Occipital lobe (tissue), 2 donors: ENCODE data around the gene ITGAE. TPM values are rescaled to one million over a fixed set of nuclear protein-coding genes. Genes with fewer than 3 reads are reported as not detected.
A peak's percentile ranks its signal among the peaks of the same experiment; 100 is the strongest.

ENCODE experiments used
- DNase-seq: peaks from one replicate; lab custom pipeline; 2025; lab: John Stamatoyannopoulos, UW
- total RNA-seq: library from RNA; depleted of rRNA; stranded (reverse); fragments of >200 nt; gene quantifications from one replicate; pipeline ENCODE4 v1.2.3, GENCODE V29; 2014

Gene ITGAE
- total RNA-seq, 1 donor from 2014 or later: 6.2 TPM

DNA sequence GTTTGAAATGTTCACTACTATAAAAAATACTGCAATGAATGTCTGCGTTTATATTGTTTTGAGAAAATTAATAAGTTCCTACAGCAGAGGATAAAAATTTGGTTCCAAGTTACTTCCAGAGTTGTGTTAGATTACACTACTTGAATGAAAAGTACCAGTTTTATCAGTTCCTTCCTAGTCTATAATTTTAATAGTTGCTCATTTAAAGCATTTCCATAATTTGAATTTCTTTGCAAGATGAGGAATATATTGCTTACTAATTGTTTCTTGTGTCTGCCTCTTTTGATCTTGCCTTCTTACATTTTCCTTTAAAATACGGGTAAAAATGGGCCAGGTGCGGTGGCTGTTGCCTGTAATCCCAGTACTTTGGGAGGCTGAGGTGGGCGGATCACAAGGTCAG lies 128.4 kb downstream of the ITGAE start:
- DNase-seq: no peak

GRCh38 chr17:3669548-3669947 lies 131.4 kb downstream of the ITGAE start:
- no peak for DNase-seq

DNA sequence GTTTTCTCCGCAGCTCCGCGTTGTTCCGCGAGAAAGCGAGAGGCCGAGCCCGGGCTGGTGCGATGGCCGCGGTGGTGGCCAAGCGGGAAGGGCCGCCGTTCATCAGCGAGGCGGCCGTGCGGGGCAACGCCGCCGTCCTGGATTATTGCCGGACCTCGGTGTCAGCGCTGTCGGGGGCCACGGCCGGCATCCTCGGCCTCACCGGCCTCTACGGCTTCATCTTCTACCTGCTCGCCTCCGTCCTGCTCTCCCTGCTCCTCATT lies 132.0 kb downstream of the ITGAE start:
- DNase-seq: no peak

GRCh38 chr17:3668279-3669084 lies 132.5 kb downstream of the ITGAE start, which contains the start of the genes EMC6 and TAX1BP3:
Gene EMC6 (plus strand): TSS chr17:3668812. CDS start chr17:3669147, 335 bp downstream.
Gene TAX1BP3 (minus strand): TSS chr17:3668578. CDS start chr17:3668526, 52 bp downstream.
- peak; percentile 96 for DNase-seq

DNA sequence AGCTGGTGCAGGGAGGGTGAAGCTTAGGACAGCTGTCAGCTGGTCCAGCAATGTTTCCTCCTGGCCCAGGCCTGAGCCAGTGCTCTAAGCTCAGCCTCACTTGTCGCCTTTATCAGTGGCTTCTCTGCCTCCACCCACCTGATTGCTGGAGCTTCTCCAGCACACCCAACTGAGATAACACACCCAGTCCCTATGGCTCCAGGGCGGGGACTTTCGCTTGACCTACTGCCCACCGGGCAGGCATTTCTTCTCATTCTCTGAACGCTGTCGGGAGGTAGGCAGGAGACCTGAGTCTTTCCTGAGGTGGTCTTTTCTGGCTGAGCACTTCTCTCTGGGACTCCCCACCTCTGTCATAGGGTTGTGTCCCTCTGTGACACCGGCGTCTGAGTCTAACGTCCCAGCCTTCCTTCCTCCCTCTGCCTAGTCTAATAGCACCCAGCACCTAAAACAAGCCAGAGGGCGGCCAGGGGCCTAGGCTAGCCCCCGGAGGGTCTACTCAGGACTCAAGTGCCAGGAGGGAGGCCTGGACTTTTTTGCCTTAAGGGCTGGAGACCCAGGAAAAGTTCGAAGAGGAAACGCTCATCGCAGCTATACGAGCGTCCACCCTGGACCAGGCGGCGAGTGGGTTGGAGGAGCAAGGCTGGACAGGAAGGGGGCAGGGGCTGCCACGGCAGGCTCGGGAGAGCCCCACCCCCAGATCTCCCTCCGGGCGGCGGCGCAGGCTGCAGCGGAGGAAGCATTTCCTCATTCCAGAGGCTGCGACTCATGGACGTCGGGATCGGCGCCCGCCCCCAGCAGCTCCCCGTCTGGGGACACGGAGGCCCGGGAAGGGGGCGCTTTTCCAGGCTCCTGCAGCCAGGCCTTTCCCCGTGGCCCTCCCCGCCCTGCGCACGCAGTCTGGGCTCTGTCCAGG lies 133.4 kb downstream of the ITGAE start:
- peak; percentile 57 for DNase-seq

- no peak for DNase-seq
Observed at GRCh38 chr17:3666516-3666915, 134.5 kb downstream of the ITGAE start.

DNA sequence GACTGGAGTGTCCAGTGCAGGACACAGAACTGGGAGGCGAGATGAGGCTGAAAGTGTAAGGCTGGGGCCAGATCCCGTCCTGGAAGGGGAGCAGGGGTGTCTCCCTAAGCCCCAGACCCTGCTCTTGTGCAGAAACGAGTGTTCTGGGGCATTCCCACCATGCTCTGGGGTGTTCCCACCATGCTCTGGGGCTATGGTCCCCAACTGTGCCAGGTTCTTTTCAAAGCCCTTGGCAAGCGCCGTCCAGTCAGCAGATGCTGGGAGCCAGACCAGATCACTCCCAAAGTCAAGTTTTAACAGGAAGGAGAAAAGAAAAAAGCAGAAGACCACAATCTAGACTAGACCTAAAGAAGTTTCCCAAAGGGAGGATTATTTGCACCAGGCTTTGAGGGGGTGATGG lies 135.2 kb downstream of the ITGAE start:
- DNase-seq: no peak

Other genes starting within 250 kb of the ITGAE start
- gene TRPV3, start 243.4 kb downstream of the ITGAE start, total RNA-seq: 0.47 TPM
- 3.3 TPM for gene TRPV1, start 191.8 kb downstream of the ITGAE start, total RNA-seq
- gene SHPK, start 164.9 kb downstream of the ITGAE start, total RNA-seq: 10.0 TPM
- gene CTNS, start 164.4 kb downstream of the ITGAE start, total RNA-seq: 7.0 TPM
- gene TAX1BP3, start 132.6 kb downstream of the ITGAE start, total RNA-seq: 22.8 TPM
- 8.1 TPM for gene EMC6, start 132.4 kb downstream of the ITGAE start, total RNA-seq
- gene P2RX5, start 105.0 kb downstream of the ITGAE start, total RNA-seq: 10.0 TPM
- gene HASPIN, start 77.3 kb downstream of the ITGAE start, total RNA-seq: 0.62 TPM
- 24.5 TPM for gene NCBP3, start 45.1 kb upstream of the ITGAE start, total RNA-seq
- gene CAMKK1, start 91.9 kb upstream of the ITGAE start, total RNA-seq: 8.9 TPM
- gene P2RX1, start 115.3 kb upstream of the ITGAE start, total RNA-seq: not detected
- 1.2 TPM for gene ATP2A3, start 163.2 kb upstream of the ITGAE start, total RNA-seq